Motor neuron (in vitro differentiated cells): ENCODE results near the gene TRPV6. TPM values are rescaled to one million over a fixed set of nuclear protein-coding genes. Genes with fewer than 3 reads are reported as not detected.

Experiments
- ATAC-seq, 8 experiments: fragments of 200-7000 bp; cut with Tn5 transposase; replicated peaks in 6 of 8; 2 replicates each; pipeline ENCODE4 v1.8.0; 2021; ENCODE audit warnings: mild to moderate bottlenecking in 8 of 8, moderate library complexity in 8 of 8
- H3K27ac ChIP-seq, 2 donors: fragments of 250-450 bp; sonication (Bioruptor Pico); 2 replicates each; pipeline ENCODE4 v1.9.0; 2021; ENCODE audit warnings: antibody characterized with exemption in 2 of 2, mild to moderate bottlenecking in 2 of 2, moderate library complexity in 1 of 2
- H3K4me1 ChIP-seq, 2 donors: fragments of 250-450 bp; sonication (Bioruptor Pico); replicated peaks in 1 of 2; 2 replicates each; pipeline ENCODE4 v1.6.1; 2021; ENCODE audit warnings: antibody characterized with exemption in 2 of 2, mild to moderate bottlenecking in 2 of 2, moderate library complexity in 1 of 2
- H3K4me3 ChIP-seq, 5 donors: fragments of 250-450 bp; sonication (Bioruptor Pico); 2 replicates each; pipeline ENCODE4 v1.9.0; 2021; ENCODE audit warnings: antibody characterized with exemption in 5 of 5, mild to moderate bottlenecking in 5 of 5, moderate library complexity in 4 of 5
- WGBS, 10 experiments: fragments of 450-650 bp; shearing (Covaris generic); methylation state at CpG; one replicate each; pipeline ENCODE4 v1.0.0; 2022; 5-methylcytosine and 5-hydroxymethylcytosine counted together
- in situ Hi-C, 9 experiments: fragments of 400-800 bp; cut with MboI; loops; one replicate each; pipeline ENCODE4 v1.15.0; 2021; ENCODE audit warnings: low sequenced_read_pairs in 9 of 9, low pct_unique_long_range_greater_than_20kb in 2 of 9; ENCODE audit not compliant: unreplicated experiment in 9 of 9
- total RNA-seq, 8 experiments: library from RNA; unstranded; fragments of 300-600 nt; gene quantifications; 2 replicates each; pipeline versions ENCODE4 v1.2.3 to v1.2.4, GENCODE V29; 2022

Gene TRPV6
- total RNA-seq, 8 experiments from 2014 or later, result 0.07 to 1.7 (median 0.53) TPM

DNA sequence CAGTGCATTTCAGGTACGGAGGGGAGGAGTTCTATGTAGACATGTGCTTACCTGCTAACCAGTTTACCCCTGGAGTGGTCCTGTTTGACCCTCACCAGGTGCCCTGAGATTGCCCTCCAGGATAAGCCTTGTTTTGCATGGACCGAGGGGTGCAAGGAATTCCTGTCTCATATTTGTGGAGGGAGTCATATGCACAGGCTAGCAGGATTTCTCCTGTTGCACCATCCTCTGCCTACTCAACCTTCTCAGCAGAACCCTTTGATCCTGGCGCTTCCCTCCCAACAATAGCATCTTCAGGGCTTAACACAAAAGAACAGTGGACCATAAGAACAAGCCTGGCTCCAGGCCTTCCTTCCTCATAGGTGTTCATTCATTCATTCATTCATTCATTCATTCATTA lies 7.2 kb downstream of the TRPV6 start:
- Histone ChIP-seq H3K4me3 (no peak overlapping the region), H3K27ac (no peak overlapping the region), H3K4me1 (no peaks in the 10 kb centered on the region)
- 17 to 100% (median 60%) methylated on average over 1 to 2 of the region's 3 CpGs; no CpG with 5 or more reads in 3 of the 10 experiments for WGBS, 10 experiments
- ATAC-seq, result no peak
- in situ Hi-C loops, result loop anchor here in 1 of 9 experiments (25.0 kb wide), 1 partner anchor 109 kb away; no protein-coding TSS in a partner anchor

DNA sequence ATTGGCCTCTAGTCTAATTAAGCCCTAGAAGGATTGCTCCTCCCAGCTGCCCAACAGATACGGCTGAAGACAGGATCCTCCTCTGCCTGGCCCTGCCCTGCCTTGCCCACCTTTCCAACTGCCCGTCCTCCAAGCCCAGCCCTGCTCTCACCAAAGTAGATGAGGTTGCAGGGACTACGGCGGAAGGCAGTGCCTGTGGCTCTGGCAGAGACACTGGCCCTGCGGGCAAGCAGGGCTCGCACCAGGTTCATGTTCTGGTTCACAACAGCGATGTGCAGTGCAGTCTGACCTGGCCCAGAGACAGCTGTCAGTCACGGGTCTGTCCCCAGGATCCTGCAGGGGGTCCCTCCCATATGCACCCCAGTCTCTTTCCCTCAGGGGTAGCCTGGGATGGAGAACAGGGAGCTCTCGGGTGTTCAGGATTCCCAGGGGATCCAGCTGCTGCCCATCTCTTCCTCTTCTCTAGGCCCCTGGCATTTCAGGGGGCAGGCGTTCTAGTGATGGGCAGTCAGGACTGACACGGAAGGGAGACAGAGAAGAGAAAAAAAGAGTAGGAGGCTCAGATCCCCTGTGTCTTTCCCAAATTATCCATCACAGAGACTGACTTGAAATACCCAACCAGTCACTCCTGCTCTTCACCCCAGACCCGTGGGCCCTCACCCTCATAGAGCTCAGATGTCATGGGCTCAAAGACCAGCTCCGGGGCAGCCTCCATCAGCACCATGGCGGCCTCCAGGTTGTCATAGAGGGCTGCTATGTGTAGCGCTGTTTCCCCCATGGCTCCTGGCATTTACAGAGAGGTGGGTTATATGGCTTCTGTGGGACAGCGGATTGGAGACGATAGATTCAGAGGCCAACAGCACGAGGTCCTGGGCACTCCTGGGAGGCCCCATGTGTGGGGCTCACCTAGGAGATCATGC lies 8.3 kb downstream of the TRPV6 start:
- in situ Hi-C loops, result loop anchor here in 1 of 9 experiments (25.0 kb wide), 1 partner anchor 110 kb away; no protein-coding TSS in a partner anchor
- Histone ChIP-seq H3K27ac (no peak overlapping the region), H3K4me1 (no peaks in the 10 kb centered on the region), H3K4me3 (no peak overlapping the region)
- no peak for ATAC-seq
- WGBS, 10 experiments, result 13 to 97% (median 74%) methylated on average over 2 to 14 of the region's 18 CpGs; no CpG with 5 or more reads in 5 of the 10 experiments

DNA sequence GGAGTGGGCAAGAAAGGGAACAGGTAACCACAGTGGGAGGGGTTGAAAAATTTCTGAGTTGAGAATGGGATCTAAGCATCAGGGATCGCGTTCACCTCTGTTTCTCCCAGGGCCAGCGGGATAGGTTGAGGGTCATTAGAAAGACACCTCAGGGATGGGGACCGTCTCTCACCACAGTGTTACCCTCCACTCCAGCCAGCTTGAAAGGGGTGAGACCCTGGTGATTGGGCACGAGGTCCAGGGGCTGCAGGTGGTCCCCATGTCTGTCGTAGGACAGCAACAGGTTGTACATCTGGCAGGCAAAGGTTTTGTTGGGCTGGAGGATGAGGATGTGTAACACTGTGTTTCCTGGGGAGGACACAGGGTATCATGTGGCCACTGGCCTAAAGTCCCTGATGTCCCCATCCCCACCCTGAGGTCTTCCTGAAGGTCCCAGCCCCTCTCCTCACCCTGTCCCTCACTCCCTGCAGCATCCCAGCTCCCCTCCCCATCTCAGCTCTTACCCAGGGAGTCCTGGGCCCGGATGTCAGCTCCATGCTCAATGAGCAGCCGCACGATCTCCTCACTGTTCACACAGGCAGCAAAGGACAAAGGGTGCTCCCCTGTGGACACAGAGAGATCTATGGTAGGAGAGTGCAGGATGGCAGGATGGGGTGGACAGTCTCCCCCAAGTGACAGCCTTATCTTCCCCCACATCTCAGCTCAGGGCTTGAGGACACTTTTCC lies 9.1 kb downstream of the TRPV6 start:
- H3K27ac ChIP-seq, result no peak overlapping the region
- no peak for ATAC-seq
- H3K4me1 ChIP-seq, result no peaks in the 10 kb centered on the region
- no peak overlapping the region for H3K4me3 ChIP-seq
- 71 to 91% (median 80%) methylated on average over 1 to 4 of the region's 9 CpGs; no CpG with 5 or more reads in 6 of the 10 experiments for WGBS, 10 experiments
- in situ Hi-C loops, result loop anchor here in 1 of 9 experiments (25.0 kb wide), 1 partner anchor 111 kb away; no protein-coding TSS in a partner anchor

DNA sequence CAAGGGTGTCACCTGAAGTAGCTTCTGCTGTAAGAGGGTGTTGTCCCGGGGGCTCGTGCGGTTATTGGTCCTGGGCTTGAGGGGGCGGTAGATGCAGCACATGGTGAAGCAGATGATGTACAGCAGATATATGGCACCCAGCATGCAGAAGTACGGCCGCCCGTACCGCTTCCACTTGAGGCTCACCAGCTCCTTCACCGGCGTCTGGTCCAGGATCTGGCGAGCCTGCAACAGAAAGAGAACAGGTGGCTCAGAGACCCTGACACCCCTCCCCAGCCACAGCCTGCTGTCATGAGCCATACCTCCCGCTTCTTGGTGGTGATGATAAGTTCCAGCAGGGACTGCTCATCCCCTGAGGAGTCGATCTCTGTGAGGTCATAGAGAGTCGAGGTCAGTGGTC lies 10.1 kb downstream of the TRPV6 start:
- no peaks in the 10 kb centered on the region for H3K4me1 ChIP-seq
- no peak overlapping the region for H3K4me3 ChIP-seq
- in situ Hi-C loops, result loop anchor here in 1 of 9 experiments (25.0 kb wide), 1 partner anchor 112 kb away; no protein-coding TSS in a partner anchor
- ATAC-seq, result no peak
- 80 to 100% (median 80%) methylated on average over 1 to 6 of the region's 14 CpGs; no CpG with 5 or more reads in 6 of the 10 experiments for WGBS, 10 experiments
- H3K27ac ChIP-seq, result no peak overlapping the region

DNA sequence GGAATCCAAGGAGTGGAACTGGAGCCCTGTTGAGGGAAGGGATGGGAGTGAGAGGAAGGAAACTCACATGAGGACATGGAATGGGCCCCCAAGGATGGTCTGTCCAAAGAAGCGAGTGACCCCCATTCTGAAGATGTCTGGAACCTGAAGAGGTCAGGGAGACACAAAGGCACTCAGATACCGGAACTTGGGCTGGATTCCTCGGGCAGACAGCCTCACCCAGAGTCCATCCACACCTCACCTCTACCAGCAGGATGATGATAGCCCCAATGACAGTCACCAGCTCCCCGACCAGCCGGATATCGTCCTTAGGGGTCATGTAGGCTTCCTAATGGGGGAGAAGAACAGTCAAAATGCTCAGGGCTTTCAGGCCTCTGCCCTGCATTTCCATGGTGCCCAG lies 10.7 kb downstream of the TRPV6 start:
- Histone ChIP-seq H3K27ac (no peak overlapping the region), H3K4me1 (no peaks in the 10 kb centered on the region), H3K4me3 (no peak overlapping the region)
- in situ Hi-C loops, result loop anchor here in 5 of 9 experiments (25.0 kb wide), 2 partner anchors 112 to 337 kb away; partner anchors contain the start of gene TAS2R40 (in 5 of the 5)
- WGBS, 10 experiments, result 60 to 92% (median 88%) methylated on average over 1 to 4 of the region's 6 CpGs; no CpG with 5 or more reads in 6 of the 10 experiments
- ATAC-seq, result no peak

DNA sequence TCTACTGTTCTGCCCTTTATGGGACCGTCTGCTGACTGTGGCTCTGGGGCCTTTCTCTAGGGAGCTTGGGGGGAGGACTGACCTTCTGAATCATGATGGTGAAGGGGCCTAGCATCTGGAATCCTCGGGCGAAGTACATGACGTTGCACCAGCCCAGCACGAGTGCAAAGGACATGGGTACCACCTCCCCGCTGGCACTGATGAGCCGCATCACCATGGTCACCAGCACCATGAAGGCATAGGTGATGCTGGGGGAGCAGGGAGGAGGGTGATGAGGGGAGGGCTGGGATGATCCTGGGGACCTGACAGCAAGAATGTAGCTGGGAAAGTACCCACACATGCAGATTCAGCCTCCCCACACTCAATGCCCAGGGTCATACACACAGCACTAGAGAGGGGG lies 11.1 kb downstream of the TRPV6 start:
- ATAC-seq, result no peak
- Histone ChIP-seq H3K4me3 (no peak overlapping the region), H3K27ac (no peak overlapping the region), H3K4me1 (no peaks in the 10 kb centered on the region)
- in situ Hi-C loops, result loop anchor here in 5 of 9 experiments (25.0 kb wide), 1 partner anchor 338 kb away; the partner anchor contains the start of gene TAS2R40 (in 5 of the 5)
- WGBS, 10 experiments, result 100% methylated on average over 1 to 2 of the region's 7 CpGs; no CpG with 5 or more reads in 6 of the 10 experiments

DNA sequence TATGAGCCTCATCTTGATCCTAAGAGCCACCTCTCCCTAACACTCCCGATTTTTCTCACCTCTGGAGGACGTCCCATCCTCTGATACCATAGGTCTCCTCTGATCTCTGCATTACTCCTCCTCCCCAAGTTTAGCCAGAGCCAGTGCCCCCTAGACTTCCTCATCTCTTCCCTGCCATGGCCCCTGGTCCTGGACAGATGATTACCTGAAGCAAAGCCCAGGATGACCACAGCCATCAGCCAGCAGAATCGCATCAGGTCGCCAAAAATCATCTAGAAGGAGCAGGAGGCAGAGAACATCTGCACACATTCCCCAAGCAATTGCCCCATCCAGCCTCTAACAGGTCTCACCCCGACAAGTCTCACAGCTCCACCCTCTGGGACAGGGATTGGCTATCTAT lies 11.7 kb downstream of the TRPV6 start:
- H3K27ac ChIP-seq, result no peak overlapping the region
- no peak for ATAC-seq
- WGBS, 10 experiments, result 0 to 100% (median 90%) methylated on average over 1 to 4 of the region's 5 CpGs; no CpG with 5 or more reads in 3 of the 10 experiments
- no peak overlapping the region for H3K4me3 ChIP-seq
- in situ Hi-C loops, result loop anchor here in 5 of 9 experiments (25.0 kb wide), 1 partner anchor 338 kb away; the partner anchor contains the start of gene TAS2R40 (in 5 of the 5)
- no peaks in the 10 kb centered on the region for H3K4me1 ChIP-seq

DNA sequence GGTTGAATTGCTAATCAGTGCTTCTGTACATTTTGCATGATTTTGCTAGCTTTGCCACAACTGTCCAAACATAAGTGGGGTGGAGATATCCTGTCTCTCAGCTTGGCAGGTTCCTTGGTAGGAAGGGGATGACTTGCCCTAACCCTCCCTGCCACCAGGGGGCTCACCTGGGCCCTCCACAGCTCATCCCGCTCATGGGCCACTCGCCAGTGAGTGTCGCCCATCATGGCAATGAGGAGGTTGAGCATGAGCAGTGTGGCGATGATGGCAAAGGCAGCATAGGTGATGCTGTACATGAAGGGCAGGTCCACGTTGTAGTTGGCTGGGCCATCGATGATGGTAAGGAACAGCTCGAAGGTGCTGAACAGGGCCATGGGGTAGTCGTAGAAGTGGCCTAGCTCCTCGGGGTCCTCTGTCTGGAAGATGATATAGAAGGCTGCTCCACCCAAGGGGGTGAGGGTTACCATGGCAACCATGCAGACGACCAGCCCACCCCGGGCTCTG lies 12.2 kb downstream of the TRPV6 start:
- ATAC-seq, result peak in 3 of 8 experiments; percentile 68 to 93 (median 80)
- Histone ChIP-seq H3K4me1 (no peaks in the 10 kb centered on the region), H3K4me3 (no peak overlapping the region), H3K27ac (no peak overlapping the region)
- in situ Hi-C loops, result loop anchor here in 5 of 9 experiments (25.0 kb wide), 1 partner anchor 339 kb away; the partner anchor contains the start of gene TAS2R40 (in 5 of the 5)
- 34 to 100% (median 86%) methylated on average over 2 to 7 of the region's 11 CpGs; no CpG with 5 or more reads in 4 of the 10 experiments for WGBS, 10 experiments

DNA sequence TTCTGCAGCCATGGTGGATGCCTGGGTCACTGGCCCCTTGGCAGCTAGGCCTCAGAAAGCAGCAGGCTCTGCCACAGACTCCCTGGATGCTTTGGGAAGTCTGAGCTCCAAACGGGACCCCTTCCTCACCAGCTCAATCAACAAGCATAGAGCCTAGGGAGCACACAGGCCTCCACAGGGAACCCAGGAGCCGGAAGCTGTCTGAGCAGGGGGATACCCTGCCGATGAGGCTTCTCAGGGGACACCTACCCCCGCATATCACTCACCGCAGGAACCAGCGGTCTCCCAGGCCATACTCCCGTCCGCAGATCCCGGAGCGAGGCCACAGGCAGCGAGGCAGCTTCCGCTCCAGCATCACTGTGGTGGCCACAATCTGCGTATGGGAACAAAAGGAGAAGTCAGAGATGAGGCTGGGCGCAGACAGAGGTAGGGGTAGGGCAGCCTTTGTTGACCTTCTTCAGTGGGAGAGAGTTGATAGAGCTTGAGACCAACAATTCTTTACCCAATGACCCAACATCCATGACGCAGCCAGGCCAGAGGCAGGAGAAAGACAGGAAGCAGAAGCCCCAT lies 13.4 kb downstream of the TRPV6 start:
- Histone ChIP-seq H3K4me3 (no peak overlapping the region), H3K27ac (no peak overlapping the region), H3K4me1 (no peaks in the 10 kb centered on the region)
- WGBS, 10 experiments, result 29 to 100% (median 82%) methylated on average over 1 to 13 of the region's 15 CpGs; no CpG with 5 or more reads in 2 of the 10 experiments
- in situ Hi-C loops, result loop anchor here in 5 of 9 experiments (25.0 kb wide), 1 partner anchor 340 kb away; the partner anchor contains the start of gene TAS2R40 (in 5 of the 5)
- ATAC-seq, result no peak

DNA sequence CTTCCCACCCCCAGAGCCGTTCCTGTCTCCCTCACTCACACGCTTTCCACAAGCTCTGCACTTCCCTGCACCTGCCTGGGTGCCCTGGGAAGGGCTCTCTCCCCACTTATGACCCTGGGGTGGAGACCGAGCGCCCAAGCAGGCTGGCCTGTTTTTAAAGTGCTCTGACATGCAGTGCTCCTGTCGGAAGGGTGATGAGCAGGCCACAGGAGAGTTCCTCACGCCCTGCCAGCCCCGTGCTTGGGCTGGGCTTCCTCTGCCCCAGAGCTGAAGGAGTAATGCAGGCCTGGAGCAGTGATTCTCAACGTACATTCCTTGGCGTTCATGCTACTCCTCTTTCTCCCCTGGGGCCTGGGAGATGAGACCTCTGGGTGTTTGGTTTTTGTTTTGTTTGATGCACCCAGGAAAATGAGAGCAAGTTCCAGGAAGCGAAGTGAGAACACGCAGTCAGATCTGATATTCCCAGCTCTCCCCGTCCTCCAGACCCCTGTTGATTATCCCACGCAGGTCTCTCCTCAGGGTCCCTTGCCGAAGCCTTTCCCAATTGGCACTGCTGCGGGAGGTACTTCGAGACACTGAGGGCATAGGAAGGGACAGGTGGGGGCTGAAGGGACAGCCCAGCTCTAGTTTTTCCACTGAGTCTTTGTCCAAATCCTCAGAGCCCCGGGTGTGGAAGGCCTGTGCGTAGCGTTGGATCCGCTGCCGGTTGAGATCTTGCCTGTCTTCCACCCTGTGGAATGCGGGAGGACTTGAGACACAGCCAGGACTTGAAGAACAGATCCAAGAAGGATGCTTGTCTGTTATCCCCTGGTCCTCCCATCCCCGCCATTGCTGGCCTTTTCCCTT lies 14.1 kb downstream of the TRPV6 start:
- Histone ChIP-seq H3K27ac (no peak overlapping the region), H3K4me3 (no peak overlapping the region), H3K4me1 (no peaks in the 10 kb centered on the region)
- ATAC-seq, result no peak
- WGBS, 10 experiments, result 46 to 93% (median 86%) methylated on average over 3 to 19 of the region's 23 CpGs; no CpG with 5 or more reads in 4 of the 10 experiments
- in situ Hi-C loops, result loop anchor here in 5 of 9 experiments (25.0 kb wide), 1 partner anchor 341 kb away; the partner anchor contains the start of gene TAS2R40 (in 5 of the 5)

DNA sequence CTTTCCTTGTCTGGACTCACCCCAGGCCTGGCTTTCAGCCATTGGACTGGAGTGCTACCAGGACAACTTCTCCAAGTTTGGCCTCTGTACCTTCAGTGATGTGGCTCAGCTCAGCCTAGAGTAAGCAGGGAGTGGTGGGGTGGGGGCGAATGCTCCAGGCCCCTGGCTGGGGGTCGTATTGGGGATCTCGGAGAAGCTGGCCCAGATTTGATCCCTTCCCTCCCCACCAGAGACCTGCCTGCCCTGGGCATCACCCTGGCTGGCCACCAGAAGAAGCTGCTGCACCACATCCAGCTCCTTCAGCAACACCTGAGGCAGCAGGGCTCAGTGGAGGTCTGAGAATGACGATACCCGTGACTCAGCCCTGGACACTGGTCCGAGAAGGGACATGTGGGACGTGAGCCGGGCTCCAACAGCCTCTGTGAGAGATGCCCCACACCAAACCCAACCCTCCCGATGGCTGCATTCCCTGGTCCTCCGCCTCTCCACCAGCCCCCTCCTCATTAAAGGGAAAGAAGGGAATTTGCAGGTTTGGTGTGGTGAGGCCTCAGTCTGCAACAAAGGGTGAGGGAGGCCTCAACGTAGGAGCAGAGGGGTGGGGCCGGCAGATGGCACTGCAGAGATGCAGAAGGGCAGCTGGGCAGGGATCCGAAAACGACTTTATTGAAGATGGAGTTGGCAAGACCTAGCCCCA lies 14.8 kb downstream of the TRPV6 start:
- no peaks in the 10 kb centered on the region for H3K4me1 ChIP-seq
- 86 to 100% methylated on average over 1 to 4 of the region's 14 CpGs; no CpG with 5 or more reads in 8 of the 10 experiments for WGBS, 10 experiments
- H3K4me3 ChIP-seq, result no peak overlapping the region
- in situ Hi-C loops, result loop anchor here in 5 of 9 experiments (25.0 kb wide), 1 partner anchor 342 kb away; the partner anchor contains the start of gene TAS2R40 (in 5 of the 5)
- no peak for ATAC-seq
- no peak overlapping the region for H3K27ac ChIP-seq
